Stimulated activated CD8-positive, alpha-beta memory T cell treated with anti-CD3 and anti-CD28 coated beads, Interleukin-12 subunit alpha, Interleukin-12 subunit beta, amount 100 ng/mL, for 24 hours (primary cell): ENCODE data around the gene IDE.

Source experiments
- DNase-seq: peaks from one replicate; pipeline ENCODE4 v3.0.0-alpha.2; 2020; ENCODE audit errors: extremely low read depth

IDE gene

DNA sequence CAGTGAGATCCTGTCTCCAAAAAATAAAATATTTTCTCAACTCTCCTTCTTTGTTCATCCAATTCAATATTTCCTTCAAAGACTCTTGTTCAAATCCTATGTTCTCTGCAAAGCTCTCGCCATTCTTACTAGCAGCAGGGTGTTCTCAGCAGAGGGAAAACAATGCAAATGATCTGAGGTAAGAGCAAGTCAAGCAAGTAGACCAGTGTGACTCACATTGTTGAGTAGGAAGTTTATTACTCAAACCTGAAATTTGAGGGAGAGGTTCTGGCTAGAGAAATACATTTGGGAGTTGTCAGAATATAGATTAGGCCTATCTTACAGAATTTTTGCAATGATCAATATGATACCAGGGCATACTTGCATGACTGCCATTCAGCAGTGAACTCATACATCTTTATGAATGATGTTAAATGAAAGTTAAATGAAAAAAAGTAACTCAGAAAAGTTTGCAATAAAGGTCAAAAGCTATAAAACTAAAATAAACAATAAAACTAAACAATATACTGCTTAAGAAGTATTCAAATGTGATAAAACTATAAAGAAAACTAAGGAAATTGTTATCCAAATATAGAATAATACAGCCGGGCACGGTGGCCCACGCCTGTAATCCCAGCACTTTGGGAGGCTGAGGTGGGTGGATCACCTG lies 5.8 kb downstream of the IDE start:
- no peak for DNase-seq

DNA sequence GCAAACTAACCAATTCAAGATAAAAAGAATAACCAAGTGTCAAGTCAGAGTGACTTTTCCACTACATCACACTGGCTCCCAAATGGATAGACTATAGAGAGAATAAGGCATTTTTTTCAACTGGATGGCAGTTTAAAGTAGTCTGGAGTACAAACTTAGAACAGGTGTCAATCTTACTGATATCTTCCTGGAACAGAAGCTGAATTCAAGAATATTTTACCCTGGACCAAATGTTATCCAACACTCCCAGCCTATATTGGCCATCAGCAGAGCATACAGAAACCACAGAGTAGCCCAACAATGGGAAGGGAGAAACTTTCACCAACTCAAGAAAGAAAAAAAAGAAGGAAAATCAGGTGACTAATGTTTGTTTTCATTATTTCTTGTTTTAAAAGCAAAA lies 11.5 kb downstream of the IDE start:
- DNase-seq = no peak

DNA sequence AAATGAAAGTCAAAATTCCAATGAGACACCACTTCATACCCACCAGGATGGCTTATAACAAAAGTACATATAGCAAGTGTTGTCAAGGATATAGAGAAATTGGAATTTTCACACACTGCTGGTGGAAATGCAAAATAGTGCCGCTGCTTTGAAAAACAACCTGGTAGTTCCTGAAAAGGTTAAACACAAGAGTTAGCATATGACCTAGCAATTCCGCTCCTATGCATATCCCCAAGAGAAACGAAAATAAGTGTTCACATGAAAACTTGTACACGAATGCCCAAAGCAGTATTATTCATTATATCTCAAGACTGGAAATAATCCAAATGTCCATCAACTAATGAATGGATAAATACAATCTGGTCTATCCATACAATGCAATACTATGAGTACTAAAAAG lies 14.8 kb downstream of the IDE start:
- no peak for DNase-seq

DNA sequence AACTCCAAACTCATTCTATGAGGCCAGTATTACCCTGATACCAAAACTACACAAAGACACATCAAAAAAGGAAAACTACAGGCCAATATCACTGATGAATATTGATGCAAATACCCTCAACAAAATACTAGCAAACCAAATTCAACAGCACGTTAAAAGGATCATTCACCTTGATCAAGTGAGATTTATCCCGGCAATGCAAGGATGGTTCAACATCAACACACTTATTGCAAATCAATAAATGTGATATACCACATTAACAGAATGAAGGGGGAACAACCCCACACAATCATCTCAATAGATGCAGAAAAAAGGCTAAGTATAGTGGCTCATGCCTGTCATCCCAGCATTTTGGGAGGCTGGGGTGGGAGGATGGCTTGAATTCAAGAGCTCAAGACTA lies 19.9 kb downstream of the IDE start:
- DNase-seq = no peak

DNA sequence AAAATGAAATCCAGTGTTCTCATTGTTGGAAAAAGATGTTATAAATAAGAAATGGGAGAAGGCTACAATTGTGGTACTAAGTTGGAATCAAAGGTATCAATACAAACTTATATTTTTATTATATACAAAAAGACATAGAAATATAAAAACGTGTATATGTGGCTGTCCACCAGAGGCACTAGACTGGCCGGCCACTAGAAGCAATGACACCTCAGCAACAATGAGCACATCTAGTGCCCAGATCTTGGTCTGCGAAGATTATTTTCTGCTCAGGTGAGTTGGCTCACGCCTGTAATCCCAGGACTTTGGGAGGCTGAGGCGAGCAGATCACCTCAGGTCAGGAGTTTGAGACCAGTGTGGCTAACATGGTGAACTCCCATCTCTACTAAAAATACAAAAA lies 21.6 kb downstream of the IDE start:
- no peak for DNase-seq

DNA sequence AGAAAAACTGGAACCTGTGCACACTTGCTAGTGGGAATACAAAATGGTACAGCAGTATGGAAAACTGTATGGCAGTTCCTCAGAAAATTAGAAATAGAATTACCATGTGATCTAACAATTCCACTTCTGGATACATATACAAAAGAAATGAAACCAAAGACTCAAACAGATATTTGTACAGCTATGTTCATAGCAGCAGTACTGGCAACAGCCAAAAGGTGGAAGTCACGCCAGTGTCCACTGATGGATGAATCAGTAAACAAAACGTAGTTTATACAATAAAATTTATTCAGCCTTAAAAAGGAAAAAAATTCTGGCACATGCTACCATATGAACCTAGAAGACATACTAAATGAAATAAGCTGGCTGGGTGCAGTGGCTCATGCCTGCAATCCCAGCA lies 23.0 kb downstream of the IDE start:
- DNase-seq = no peak

DNA sequence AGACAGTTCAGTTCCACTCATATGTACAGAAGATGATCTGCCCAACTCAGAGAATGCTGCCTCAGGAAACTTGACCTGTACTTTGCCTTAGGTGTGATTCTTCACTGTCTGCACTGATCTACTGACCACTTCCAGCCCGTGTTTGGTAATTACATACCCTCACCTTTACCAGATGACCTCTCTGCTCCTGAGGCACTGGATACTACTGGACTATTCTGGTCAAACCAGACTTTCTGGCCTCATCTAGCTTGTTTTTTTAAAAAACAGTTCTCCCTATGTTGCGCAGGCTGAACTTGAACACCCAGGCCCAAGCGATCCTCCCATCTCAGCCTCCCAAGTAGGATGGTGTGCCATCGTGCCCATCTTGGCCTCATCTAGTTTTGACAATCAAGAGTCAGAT lies 26.2 kb downstream of the IDE start:
- no peak for DNase-seq

DNA sequence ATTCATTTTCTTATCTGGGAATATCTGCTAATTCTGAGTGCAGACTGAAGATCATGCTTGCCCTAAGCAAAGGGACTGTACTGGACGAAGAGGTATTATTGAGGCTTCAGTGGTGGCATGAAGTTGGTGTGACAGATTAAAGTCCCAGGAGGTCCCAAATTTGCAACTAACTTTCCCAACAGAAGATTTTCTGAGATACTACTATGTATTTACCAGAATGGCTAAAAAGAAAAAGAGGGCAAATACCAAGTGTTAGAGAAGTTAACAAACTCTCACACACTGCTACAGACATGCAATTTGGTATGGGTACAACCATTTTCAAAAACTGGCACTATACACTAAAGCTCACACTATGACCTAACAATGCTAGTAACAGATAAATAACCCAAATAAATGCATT lies 28.3 kb downstream of the IDE start:
- no peak for DNase-seq

DNA sequence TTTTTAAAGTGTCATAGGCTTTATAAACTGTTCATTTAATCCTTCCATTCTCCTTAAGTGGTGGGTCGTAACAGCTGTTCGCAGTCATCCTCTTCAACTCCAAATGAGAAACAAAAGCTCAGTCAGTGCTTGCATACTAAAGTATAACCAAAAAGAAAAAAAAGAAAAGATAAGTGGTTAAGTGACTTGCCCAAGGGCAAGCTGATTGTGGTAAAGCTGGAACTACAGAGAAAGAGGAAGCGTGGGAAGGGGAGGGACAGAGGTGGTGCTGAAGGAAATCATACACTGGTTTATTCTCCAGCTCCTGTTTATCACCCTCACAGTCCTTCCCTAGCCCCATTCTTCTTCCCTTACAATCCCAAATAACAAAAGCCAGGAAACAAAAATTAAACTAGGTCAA lies 29.6 kb downstream of the IDE start:
- DNase-seq = no peak

DNA sequence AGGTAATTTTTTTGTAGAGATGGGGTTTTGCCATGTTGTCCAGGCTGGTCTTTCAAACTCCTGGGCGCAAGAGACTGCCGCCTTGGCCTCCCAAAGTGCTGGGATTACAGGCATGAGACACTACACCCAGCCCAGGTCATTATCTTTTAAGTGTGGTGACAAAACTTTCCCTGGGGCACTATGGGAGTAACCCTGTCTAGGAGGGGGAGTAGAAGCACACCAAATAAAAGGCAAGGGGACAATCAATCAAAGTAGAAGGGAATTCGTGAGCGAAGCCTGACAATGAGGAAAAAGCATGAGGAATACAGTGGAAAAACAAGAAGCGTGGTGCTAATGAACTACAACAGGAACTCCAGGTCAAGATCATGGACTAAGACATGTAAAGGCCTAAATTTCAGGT lies 31.4 kb downstream of the IDE start:
- no peak for DNase-seq

DNA sequence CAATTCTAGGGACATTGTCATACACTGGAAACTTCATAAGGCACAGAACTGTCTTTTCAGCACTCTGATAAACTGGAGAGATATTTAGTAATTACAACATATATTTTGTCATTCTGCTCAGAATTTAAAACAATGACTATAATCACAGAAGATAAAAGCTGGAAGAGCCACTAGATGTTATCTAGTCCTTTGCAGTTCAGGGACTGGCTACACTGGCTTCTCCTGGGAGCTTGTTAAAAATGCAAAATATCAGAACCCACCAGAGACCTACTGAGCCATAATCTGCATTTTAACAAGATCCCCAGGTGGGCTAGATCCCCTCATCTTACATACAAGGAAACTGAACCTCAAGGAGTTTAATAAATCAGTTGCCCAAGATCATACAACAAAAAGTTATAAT lies 32.3 kb downstream of the IDE start:
- no peak for DNase-seq

DNA sequence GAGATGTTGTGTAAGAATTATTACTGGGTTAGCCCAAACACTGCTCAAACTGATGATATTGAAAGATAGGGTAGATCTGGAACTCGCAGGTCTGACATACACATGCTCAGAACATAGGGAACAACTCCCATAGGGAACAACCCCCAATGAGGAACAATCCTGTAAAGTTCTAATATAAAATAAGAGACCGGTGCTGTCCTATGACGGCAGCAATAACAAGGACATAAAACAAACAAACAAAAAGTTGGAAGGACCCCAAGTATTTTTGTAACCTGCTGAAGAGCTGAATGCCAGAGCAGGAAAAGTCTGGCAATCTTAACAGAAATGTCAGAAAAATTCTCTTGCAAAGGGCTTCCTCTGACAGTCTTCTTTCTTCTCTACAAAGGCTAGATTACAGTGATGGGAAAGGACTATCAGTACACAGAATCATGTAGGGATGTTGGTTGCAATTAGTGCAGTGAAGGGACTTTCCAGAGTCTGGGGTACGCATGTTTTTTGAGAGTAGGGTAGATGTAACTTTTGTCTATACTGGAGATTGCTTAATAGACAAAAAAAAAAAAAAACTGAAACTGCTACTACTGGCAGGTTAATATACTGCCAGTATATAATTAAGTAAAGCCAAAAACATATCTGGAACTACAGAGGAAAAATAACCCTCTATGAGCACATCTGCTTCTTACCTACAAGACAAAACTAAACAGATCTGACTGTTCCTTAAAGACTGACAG lies 35.5 kb downstream of the IDE start:
- DNase-seq = no peak

DNA sequence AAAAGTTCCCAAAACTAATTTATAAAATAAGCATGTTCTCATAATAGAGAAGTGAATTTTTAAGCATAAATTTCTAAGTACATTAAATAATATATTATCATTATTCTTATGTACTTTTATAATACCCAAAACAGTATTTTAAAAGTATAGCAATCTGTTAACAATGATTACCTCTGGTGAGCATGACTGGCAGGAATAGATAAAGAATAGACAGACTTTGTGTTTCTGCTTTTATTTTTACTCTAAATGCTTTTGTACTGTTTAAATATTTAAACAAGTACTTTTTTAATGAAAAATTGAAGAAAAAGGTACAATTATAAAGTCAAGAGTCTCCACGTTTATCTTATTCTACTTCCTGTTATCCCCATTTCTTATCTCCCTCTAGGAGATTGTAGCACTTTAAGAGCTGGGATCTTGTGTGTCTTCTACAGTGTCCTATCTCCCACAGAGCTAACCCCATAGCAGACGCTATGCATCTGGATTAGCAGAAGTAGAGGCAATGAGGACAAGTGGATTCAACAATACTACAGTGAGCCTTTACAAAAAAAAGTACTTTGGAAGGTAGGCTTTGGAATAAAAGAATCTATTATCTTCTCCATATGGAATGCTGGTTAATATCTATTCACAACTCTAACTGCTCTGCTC lies 42.9 kb downstream of the IDE start:
- DNase-seq = no peak

DNA sequence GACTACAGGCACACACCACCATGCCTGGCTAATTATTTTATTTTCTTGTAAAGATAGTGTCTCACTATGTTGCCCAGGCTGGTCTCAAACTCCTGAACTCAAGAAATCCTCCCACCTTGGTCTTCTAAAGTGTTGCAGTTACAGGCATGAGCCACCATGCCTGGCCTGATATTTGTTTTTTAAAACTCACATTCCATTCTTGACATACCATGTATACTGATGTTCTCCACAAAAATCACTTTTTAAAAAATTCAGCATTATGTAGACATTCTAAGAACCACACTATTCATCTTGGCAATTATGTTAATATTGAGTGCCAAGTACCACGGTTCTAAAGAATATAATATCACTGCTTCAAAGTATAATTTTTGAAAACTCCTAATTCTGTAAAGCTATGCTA lies 43.5 kb downstream of the IDE start:
- no peak for DNase-seq

DNA sequence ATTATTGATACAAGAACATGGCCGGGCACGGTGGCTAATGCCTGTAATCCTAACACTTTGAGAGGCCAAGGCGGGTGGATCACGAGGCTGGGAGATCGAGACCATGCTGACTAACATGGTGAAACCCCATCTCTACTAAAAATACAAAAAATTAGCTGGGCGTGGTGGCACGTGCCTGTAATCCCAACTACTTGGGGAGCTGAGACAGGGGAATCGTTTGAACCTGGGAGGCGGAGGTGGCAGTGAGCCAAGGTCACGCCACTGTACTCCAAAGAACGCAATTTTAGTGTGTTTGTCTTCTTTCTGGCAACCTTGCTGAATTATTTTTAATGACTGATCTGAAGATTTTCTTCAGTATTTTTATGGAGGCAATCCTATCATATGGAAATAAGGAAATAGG lies 46.2 kb downstream of the IDE start:
- DNase-seq = no peak

DNA sequence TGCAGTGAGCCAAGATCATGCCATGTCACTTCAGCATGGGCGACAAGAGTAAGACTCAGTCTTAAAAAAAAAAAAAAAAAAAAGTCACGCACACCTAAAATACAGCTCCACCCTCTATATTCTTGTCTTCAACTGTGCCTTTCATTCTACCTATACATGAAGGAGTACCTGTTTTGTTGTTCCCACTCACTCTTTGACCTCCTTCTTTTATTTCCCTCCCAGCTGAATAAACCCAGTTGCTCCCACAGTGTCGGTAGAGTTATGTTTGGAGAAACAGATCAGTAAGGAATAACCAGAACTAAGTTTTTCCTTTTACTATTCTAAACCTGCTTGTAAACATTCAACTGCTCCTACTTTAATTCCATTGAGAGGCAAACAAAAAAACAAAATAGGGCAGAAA lies 50.3 kb downstream of the IDE start:
- no peak for DNase-seq

DNA sequence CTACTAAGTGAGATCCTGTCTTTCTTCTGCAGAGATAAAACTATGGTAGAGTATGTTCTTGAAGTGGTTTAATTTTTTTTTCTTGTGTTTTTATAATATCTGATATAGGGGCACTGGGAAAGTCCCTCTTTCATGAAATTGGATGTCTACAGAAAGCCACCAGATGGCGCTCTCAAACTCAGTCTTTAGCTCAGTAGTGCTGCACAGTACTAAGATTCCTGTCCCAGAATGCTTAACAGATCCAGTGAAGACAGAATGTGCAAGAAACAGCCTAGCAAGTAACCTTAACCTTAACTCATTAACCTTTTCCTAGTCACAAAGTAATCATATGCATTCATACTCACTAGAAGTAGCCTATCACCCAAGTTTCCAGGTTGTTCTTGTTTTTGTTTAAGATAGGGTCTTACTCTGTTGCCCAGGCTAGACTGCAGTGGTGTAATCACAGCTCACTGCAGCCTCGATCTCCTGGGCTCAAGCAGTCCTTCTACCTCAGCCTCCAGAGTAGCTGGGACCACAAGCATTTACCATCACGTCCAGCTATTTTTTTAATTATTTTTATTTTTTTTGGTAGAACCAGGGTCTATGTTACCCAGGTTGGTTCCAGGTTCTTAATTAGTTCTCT lies 56.7 kb downstream of the IDE start:
- DNase-seq = peak; percentile 23

DNA sequence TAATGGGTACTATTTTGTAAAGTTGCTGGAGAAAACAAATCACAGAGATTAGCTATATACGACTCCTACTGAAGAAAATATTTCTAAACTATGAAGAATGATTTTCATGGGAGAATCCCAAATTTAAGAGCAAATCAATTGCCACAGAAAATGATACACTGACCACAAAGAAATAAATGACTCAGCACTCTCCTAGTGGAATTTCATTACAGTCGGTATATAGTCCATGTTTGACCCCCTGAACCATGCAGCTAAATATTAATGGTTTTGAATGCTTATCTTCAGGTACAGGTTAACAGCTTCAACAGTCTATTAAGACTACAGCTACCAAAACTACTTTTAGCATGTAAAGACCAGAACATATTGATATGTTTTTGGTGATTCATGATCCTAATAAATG lies 65.0 kb downstream of the IDE start:
- DNase-seq = no peak

DNA sequence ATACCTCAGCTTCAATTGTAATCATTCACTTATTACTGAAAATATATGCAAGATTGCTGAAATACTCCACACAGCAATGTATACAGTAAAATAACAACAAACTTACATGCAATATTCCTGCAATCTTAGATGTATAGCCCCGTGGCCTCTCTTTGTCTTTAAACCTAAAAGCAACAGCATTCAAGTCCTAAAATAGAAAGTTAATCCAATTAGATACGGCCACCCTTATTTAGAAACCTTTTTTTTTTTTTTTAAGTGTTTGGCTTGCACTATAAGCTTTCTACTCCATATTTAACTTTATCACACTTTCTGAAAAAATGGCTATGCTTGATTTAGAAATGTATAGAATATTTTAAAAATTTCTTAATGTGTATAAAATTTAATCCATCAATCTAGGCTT lies 67.6 kb downstream of the IDE start:
- DNase-seq = no peak

DNA sequence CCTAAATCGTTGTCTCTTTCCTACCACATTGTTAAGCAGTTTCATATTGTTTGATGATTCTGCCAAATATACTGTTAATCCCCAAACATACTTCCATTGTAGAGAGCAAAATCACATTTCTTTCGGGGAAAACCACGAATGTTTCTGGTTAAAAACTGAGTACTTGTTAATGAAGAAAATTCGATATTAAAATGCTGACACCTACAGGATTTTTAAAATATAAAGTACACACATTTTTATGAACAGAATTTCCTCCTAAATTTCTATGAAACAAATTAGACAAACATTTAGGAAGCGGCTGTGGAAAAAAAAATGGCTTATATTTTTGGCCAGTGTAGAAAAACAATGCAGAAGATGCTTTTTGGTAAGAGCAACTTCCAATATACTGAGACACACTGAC lies 68.8 kb downstream of the IDE start:
- no peak for DNase-seq

DNA sequence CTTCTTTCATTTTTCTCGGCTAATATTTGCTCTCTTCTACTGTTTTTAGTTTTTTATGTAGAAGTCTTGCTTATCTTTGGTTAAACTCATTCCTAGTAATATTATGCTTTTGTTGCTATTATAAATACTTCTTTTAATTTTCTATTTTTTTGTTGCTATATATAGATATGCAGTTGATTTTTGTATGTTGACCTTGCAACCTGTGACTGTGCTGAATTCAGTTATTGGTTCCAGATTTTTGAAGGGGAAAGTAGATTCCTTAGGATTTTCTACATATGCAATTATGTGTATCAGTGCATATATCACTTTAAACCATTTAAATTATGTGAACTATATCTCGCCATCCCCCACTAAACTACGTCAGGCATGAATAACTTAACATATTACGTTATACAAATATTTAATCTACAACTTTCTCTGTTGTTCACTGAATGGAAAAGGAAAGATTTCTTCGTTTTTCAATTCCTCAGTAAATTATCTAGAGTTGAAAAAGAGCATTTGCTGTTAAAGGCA lies 71.5 kb downstream of the IDE start:
- no peak for DNase-seq

DNA sequence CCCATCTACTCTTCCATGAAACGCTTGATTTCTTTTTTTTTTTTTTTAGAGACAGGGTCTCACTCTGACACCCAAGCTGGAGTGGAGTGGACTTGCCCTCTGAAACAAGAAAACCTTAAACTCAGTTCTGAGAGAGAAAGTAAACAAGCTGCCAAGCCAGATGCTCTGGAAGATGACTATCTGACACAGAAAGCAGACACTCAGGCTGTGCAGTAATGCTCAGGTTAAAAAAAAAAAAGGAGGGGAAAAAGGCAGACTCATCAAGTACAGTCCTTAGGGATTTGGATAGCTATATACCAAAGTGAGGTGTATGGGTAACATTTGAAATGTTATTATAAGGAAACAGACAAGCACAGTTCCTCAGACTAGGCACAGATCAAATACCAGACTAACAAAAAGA lies 80.5 kb downstream of the IDE start:
- DNase-seq = no peak

DNA sequence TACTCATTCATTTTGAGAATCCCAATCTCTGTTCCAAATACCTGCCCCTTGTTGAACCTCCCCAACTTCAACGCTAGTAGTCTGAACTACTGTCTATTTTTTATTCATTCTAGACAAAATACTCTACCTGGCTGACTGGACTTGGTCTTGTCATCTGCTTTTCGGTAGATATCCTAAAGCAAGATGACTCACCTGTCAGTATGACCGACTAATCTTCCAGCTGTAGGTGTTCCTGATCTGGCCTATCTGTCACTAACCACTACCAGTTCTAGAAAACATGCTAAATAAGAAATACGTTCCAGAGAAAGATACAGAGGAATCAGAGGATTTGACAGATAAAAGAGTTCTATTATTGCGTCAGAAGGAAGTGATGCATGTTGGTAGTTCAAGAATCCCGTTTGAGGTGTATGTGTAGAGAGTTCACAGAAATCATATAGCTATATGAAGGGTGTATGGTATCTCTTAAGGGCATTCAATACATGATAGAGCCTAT lies 81.1 kb downstream of the IDE start:
- no peak for DNase-seq
